Loucy (cell line): ENCODE results near the gene RAB11FIP3.
"Not testable (repeated sequence)": the region's sequence is repeated elsewhere in the genome, so short reads cannot be mapped to it uniquely, and the experiment has no call there.

Experiments used
- H2AFZ ChIP-seq: fragments of 200-600 bp; sonication (generic); 2 replicates; pipeline ENCODE4 v1.6.0; 2016; ENCODE audit warnings: antibody characterized with exemption, mild to moderate bottlenecking, low read length, moderate library complexity
- H3F3A ChIP-seq: fragments of 200-600 bp; 2 replicates; pipeline ENCODE4 v1.6.0; 2016; ENCODE audit warnings: antibody characterized with exemption, low read depth, mild to moderate bottlenecking
- H3K27me3 ChIP-seq: fragments of 200-600 bp; sonication (generic); 2 replicates; pipeline ENCODE4 v1.6.1; 2014; ENCODE audit warnings: low read length, mild to moderate bottlenecking; ENCODE audit not compliant: insufficient read depth, poor library complexity, severe bottlenecking
- H3K36me3 ChIP-seq: fragments of 200-600 bp; sonication (generic); 2 replicates; pipeline ENCODE4 v1.6.1; 2016; ENCODE audit warnings: low read length; ENCODE audit not compliant: insufficient read depth
- H3K4me1 ChIP-seq: fragments of 200-600 bp; sonication (generic); 2 replicates; pipeline ENCODE4 v1.5.1; 2014; ENCODE audit warnings: low read length, mild to moderate bottlenecking; ENCODE audit not compliant: insufficient read depth, poor library complexity, severe bottlenecking
- H3K4me2 ChIP-seq: fragments of 200-600 bp; sonication (generic); 2 replicates; pipeline ENCODE4 v1.6.0; 2014; ENCODE audit warnings: antibody characterized with exemption, low read length, low read depth, mild to moderate bottlenecking; ENCODE audit not compliant: poor library complexity, severe bottlenecking
- H3K4me3 ChIP-seq: fragments of 200-600 bp; sonication (generic); 2 replicates; pipeline ENCODE4 v1.5.1; 2014; ENCODE audit warnings: low read length, mild to moderate bottlenecking, mixed read lengths; ENCODE audit not compliant: poor library complexity, severe bottlenecking
- H3K79me2 ChIP-seq: fragments of 200-600 bp; sonication (generic); 2 replicates; pipeline ENCODE4 v1.6.1; 2014; ENCODE audit warnings: low read length; ENCODE audit not compliant: insufficient read depth
- H3K9ac ChIP-seq: fragments of 200-600 bp; sonication (generic); 2 replicates; pipeline ENCODE4 v1.6.0; 2014; ENCODE audit warnings: mild to moderate bottlenecking, low read depth, low read length, moderate library complexity; ENCODE audit not compliant: poor library complexity, severe bottlenecking
- H3K9me2 ChIP-seq: fragments of 200-600 bp; sonication (generic); replicated peaks from 2 replicates; pipeline ENCODE4 v1.6.1; 2016; ENCODE audit warnings: low read depth, low read length, mixed read lengths
- H3K9me3 ChIP-seq: fragments of 200-600 bp; sonication (generic); 2 replicates; pipeline ENCODE4 v1.6.1; 2014; ENCODE audit warnings: mild to moderate bottlenecking, antibody characterized with exemption, low read length, low read depth; ENCODE audit not compliant: insufficient read depth
- H4K20me1 ChIP-seq: fragments of 200-600 bp; sonication (generic); 2 replicates; pipeline ENCODE4 v1.6.0; 2014; ENCODE audit warnings: antibody characterized with exemption, low read length, mild to moderate bottlenecking; ENCODE audit not compliant: insufficient read depth, poor library complexity, severe bottlenecking
- CTCF ChIP-seq: fragments of 200-600 bp; sonication (generic); conservative IDR thresholded peaks from 2 replicates; pipeline ENCODE4 v1.5.1; 2014; ENCODE audit warnings: mild to moderate bottlenecking, antibody characterized with exemption, low read length
- EZH2phosphoT487 ChIP-seq: fragments of 200-600 bp; IDR thresholded peaks from 2 replicates; pipeline ENCODE4 v1.6.1; 2018; ENCODE audit warnings: antibody characterized with exemption, mild to moderate bottlenecking, moderate library complexity, borderline replicate concordance

RAB11FIP3 gene

GRCh38 chr16:468068-468821 lies 42.8 kb downstream of the RAB11FIP3 start:
- TF ChIP-seq EZH2phosphoT487 (no peak), CTCF (no peak)
- Histone ChIP-seq H3K9me2 (no peaks in the 10 kb centered on the region), H3K79me2 (no peaks in the 10 kb centered on the region), H3F3A (no peaks in the 10 kb centered on the region), H3K9ac (no peak overlapping the region), H3K9me3 (no peaks in the 10 kb centered on the region), H3K4me1 (no peaks in the 10 kb centered on the region), H3K27me3 (no peaks in the 10 kb centered on the region), H3K4me3 (no peak overlapping the region), H3K36me3 (peaks cover 4% of the 10 kb centered on the region; the same call in 1 of the 2 replicates), H4K20me1 (no peaks in the 10 kb centered on the region), H3K4me2 (no peak overlapping the region), H2AFZ (no peak overlapping the region)

- H3K4me1 ChIP-seq, H3K36me3 ChIP-seq, H3K4me3 ChIP-seq, H3K79me2 ChIP-seq, H3F3A ChIP-seq, H4K20me1 ChIP-seq, H3K9me2 ChIP-seq, H3K9ac ChIP-seq, H3K9me3 ChIP-seq, H3K4me2 ChIP-seq, H3K27me3 ChIP-seq, H2AFZ ChIP-seq: not testable (repeated sequence)
Observed at GRCh38 chr16:469459-469858, 44.0 kb downstream of the RAB11FIP3 start.

- H3K9me2 ChIP-seq = no peaks in the 10 kb centered on the region
- H3K4me1 ChIP-seq = no peaks in the 10 kb centered on the region
- no peaks in the 10 kb centered on the region for H3K9me3 ChIP-seq
- TF ChIP-seq CTCF = no peak
- no peaks in the 10 kb centered on the region for H3K79me2 ChIP-seq
- H3K27me3 ChIP-seq = no peaks in the 10 kb centered on the region
- H3K4me2 ChIP-seq = no peak overlapping the region
- no peak overlapping the region for H3K9ac ChIP-seq
- no peaks in the 10 kb centered on the region for H4K20me1 ChIP-seq
- no peak overlapping the region for H3K4me3 ChIP-seq
- no peak overlapping the region for H2AFZ ChIP-seq
- H3K36me3 ChIP-seq = no peaks in the 10 kb centered on the region; the same call in 1 of the 2 replicates
- no peaks in the 10 kb centered on the region for H3F3A ChIP-seq
Observed at GRCh38 chr16:470418-470817, 45.0 kb downstream of the RAB11FIP3 start.
